GM19099 (cell line): ENCODE data around the gene ASB15.

Experiments
- POLR2A ChIP-seq: IDR thresholded peaks from 3 replicates; pipeline ENCODE4 v1.6.1; 2011; ENCODE audit warnings: low read depth; ENCODE audit not compliant: insufficient read length; ENCODE audit errors: extremely low read depth

The ASB15 gene

GRCh38 chr7:123601530-123601929, at the start of gene ASB15:
ASB15 (plus strand) TSS chr7:123601821; CDS start chr7:123614503, 12,682 bp downstream.
- TF ChIP-seq POLR2A: no peak

- no peak for TF ChIP-seq POLR2A
Observed at GRCh38 chr7:123552641-123553040, 49.0 kb upstream of the ASB15 start.

GRCh38 chr7:123553159-123553558, 48.5 kb upstream of the ASB15 start:
- TF ChIP-seq POLR2A: no peak

GRCh38 chr7:123555484-123555883, 46.1 kb upstream of the ASB15 start:
- no peak for TF ChIP-seq POLR2A

GRCh38 chr7:123557016-123557397, 44.6 kb upstream of the ASB15 start:
- no peak for TF ChIP-seq POLR2A

GRCh38 chr7:123557398-123558288, 44.0 kb upstream of the ASB15 start, which contains the start of gene NDUFA5:
NDUFA5 (minus strand) TSS chr7:123557818; CDS start chr7:123557795, 23 bp downstream.
- TF ChIP-seq POLR2A: peak; percentile 79

GRCh38 chr7:123558289-123558874, 43.2 kb upstream of the ASB15 start:
- no peak for TF ChIP-seq POLR2A

GRCh38 chr7:123562121-123562520, 39.5 kb upstream of the ASB15 start:
- TF ChIP-seq POLR2A: no peak

GRCh38 chr7:123569352-123570010, 32.1 kb upstream of the ASB15 start:
- no peak for TF ChIP-seq POLR2A

- TF ChIP-seq POLR2A: no peak
Observed at GRCh38 chr7:123570390-123571182, 31.0 kb upstream of the ASB15 start.

GRCh38 chr7:123571187-123571586, 30.4 kb upstream of the ASB15 start:
- no peak for TF ChIP-seq POLR2A

GRCh38 chr7:123571684-123572083, 29.9 kb upstream of the ASB15 start:
- no peak for TF ChIP-seq POLR2A

GRCh38 chr7:123573341-123573740, 28.3 kb upstream of the ASB15 start:
- no peak for TF ChIP-seq POLR2A

GRCh38 chr7:123573896-123574467, 27.6 kb upstream of the ASB15 start:
- TF ChIP-seq POLR2A: no peak
